ENCODE measurements around the gene CATSPER4. TPM values are rescaled to one million over a fixed set of nuclear protein-coding genes. Genes with fewer than 3 reads are reported as not detected.
A peak's percentile ranks its signal among the peaks of the same experiment; 100 is the strongest.

The CATSPER4 gene
- total RNA-seq, 3 donors from 2014 or later (not counting 1 experiment from before 2014, with no cell fraction given), result not detected

DNA sequence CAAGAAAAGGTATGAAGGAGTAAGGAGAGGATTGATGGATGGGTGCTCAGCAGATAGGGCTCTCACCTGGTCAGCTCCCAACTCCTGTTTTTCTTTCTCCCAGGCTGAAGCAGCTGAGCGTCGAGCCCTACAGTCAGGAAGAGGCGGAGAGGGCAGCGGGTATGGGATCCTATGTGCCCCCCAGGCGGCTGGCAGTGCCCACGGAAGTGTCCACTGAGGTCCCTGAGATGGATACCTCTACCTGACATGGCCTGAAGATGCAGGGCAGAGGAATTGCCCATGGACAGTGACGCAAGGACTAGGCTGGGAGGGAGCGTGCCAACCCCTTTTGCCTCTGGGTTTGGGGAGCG is 20.0 kb upstream of the CATSPER4 start:
- no peak for DNase-seq
- no peaks in the 10 kb centered on the region for H3K36me3 ChIP-seq (ENCODE audit: control insufficient read depth, insufficient read depth, low read length)
- Mint-ChIP-seq H3K9me3 (no peaks in the 10 kb centered on the region), H3K4me1 (peaks cover 0 to 20% of the 10 kb centered on the region in 2 donors), H3K36me3 (no peaks in the 10 kb centered on the region), H3K27me3 (ENCODE audit: low read depth in 2 of 2) (peaks cover 0 to 8% of the 10 kb centered on the region in 2 donors), H3K27ac (peak overlapping the region; percentile 66 to 92), H3K4me3 (peak overlapping the region; percentile 84)
- H3K4me3 ChIP-seq (ENCODE audit: low read length), result peak overlapping the region; percentile 60
- no peaks in the 10 kb centered on the region for H3K9me3 ChIP-seq (ENCODE audit: control insufficient read depth, insufficient read depth, low read length)
- TF ChIP-seq, protein P1, sequence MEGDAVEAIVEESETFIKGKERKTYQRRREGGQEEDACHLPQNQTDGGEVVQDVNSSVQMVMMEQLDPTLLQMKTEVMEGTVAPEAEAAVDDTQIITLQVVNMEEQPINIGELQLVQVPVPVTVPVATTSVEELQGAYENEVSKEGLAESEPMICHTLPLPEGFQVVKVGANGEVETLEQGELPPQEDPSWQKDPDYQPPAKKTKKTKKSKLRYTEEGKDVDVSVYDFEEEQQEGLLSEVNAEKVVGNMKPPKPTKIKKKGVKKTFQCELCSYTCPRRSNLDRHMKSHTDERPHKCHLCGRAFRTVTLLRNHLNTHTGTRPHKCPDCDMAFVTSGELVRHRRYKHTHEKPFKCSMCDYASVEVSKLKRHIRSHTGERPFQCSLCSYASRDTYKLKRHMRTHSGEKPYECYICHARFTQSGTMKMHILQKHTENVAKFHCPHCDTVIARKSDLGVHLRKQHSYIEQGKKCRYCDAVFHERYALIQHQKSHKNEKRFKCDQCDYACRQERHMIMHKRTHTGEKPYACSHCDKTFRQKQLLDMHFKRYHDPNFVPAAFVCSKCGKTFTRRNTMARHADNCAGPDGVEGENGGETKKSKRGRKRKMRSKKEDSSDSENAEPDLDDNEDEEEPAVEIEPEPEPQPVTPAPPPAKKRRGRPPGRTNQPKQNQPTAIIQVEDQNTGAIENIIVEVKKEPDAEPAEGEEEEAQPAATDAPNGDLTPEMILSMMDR (IDR thresholded peaks at IDR 0.05), result no peak
- WGBS (ENCODE audit: insufficient coverage), result 82% methylated on average over 9 of the region's 9 CpGs
- H3K27ac ChIP-seq (ENCODE audit: low read length), result no peak overlapping the region
- no peaks in the 10 kb centered on the region for H3K27me3 ChIP-seq (ENCODE audit: control insufficient read depth, insufficient read depth, low read length)
- H3K4me1 ChIP-seq (ENCODE audit: control insufficient read depth, insufficient read depth, low read length), result peaks cover 18% of the 10 kb centered on the region
- no peak for ATAC-seq
- intact Hi-C loops (cut with micrococcal nuclease), result no loop called here

DNA sequence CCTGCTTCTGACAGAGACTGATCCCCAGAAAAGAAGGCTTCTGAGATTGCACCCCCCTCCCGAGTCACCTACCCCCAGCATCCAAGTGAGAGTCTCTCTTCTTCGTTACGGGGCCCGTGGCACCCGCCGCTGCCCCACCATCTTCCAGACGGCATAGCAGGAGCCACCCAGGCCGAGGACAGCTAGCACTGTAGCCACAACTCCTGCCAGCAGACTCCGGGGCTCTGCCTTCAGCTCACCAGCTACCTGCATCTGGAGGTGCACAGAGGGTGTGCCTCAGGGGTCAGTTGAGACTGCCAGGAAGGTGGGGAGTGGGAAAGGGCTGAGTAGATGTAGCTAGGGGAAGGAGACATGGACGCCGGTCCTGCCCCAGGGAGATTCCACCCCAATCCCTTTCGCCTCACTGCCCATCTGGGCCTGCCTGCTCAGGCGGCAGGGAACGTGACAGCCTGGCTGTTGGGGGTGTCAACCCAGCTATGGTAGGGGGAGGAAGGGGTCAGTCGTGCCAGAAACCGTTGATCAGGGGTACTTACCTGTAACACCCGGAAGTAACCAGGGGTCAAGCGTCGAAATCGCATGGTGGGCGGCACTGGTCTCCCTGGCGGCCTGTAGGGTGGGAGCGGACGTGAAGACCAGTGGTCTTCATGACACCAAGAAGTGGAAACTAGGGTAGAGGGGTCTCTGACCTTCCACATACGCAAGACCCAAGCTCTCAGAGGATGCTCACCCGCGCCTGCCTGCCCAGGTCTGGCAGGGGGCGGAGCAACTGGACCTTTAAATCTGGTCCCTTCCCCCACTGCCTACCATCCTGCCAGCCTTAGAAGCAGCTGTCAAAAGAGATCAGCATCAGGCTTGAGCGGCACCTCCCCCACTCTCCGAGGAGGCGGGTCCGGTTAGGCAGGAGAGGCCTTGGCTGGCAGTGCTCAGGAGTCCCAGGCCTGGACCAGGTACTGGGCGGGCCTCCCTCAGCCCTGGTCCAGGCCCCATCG is 19.0 kb upstream of the CATSPER4 start, which contains the start of gene ZNF593OS:
Gene ZNF593OS (minus strand): TSS at position 749 of the 989 bp plus-strand sequence. CDS start 171 bp downstream, at position 578.
- Mint-ChIP-seq H3K27me3 (ENCODE audit: low read depth in 2 of 2) (peaks cover 0 to 6% of the 10 kb centered on the region in 2 donors), H3K9me3 (no peaks in the 10 kb centered on the region), H3K36me3 (no peaks in the 10 kb centered on the region), H3K4me3 (peak within 1 kb of the TSS; percentile 84), H3K4me1 (peaks cover 0 to 20% of the 10 kb centered on the region in 2 donors), H3K27ac (peak within 1 kb of the TSS; percentile 66 to 92)
- TF ChIP-seq, protein P1 (IDR thresholded peaks at IDR 0.05), result no peak
- Histone ChIP-seq H3K27ac (ENCODE audit: low read length) (no peak within 1 kb of the TSS), H3K9me3 (ENCODE audit: control insufficient read depth, insufficient read depth, low read length) (no peaks in the 10 kb centered on the region), H3K4me1 (ENCODE audit: control insufficient read depth, insufficient read depth, low read length) (peaks cover 18% of the 10 kb centered on the region), H3K4me3 (ENCODE audit: low read length) (no peak within 1 kb of the TSS), H3K27me3 (ENCODE audit: control insufficient read depth, insufficient read depth, low read length) (no peaks in the 10 kb centered on the region), H3K36me3 (ENCODE audit: control insufficient read depth, insufficient read depth, low read length) (no peaks in the 10 kb centered on the region)
- ATAC-seq, result no peak
- 96% methylated on average over 34 of the region's 34 CpGs for WGBS (ENCODE audit: insufficient coverage)
- no peak for DNase-seq
- intact Hi-C loops (cut with micrococcal nuclease), result no loop called here

DNA sequence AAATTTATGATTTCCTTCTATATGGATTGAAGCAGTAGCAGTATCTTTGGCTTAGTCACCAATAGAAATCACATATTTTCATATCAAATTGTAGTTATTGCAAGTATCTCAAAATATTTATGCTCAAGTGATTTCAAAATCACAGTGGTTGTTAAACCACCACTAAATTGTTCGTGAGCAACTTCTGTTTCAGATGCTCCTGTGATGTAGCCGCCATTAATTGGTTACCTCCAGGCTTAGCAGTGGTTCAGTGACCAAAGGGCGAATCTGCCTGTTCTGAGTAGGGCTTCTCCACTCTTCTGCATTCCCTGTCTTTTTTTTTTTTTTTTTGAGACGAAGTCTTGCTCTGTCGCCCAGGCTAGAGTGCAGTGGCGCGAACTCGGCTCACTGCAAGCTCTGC is 15.1 kb upstream of the CATSPER4 start:
- no peaks in the 10 kb centered on the region for H3K36me3 ChIP-seq (ENCODE audit: control insufficient read depth, insufficient read depth, low read length)
- Mint-ChIP-seq H3K4me3 (no peak overlapping the region), H3K36me3 (no peaks in the 10 kb centered on the region), H3K4me1 (peaks cover 0 to 8% of the 10 kb centered on the region in 2 donors), H3K9me3 (no peaks in the 10 kb centered on the region), H3K27ac (no peak overlapping the region), H3K27me3 (ENCODE audit: low read depth in 2 of 2) (no peaks in the 10 kb centered on the region)
- H3K4me3 ChIP-seq (ENCODE audit: low read length), result no peak overlapping the region
- DNase-seq, result no peak
- no peaks in the 10 kb centered on the region for H3K27me3 ChIP-seq (ENCODE audit: control insufficient read depth, insufficient read depth, low read length)
- intact Hi-C loops (cut with micrococcal nuclease), result no loop called here
- TF ChIP-seq, protein P1 (IDR thresholded peaks at IDR 0.05), result no peak
- H3K4me1 ChIP-seq (ENCODE audit: control insufficient read depth, insufficient read depth, low read length), result peaks cover 9% of the 10 kb centered on the region
- no peak overlapping the region for H3K27ac ChIP-seq (ENCODE audit: low read length)
- H3K9me3 ChIP-seq (ENCODE audit: control insufficient read depth, insufficient read depth, low read length), result no peaks in the 10 kb centered on the region
- 89% methylated on average over 3 of the region's 8 CpGs for WGBS (ENCODE audit: insufficient coverage)
- ATAC-seq, result no peak
